Naive thymus-derived CD4-positive, alpha-beta T cell (primary cell): ENCODE data around the gene NUDT7. TPM values are rescaled to one million over a fixed set of nuclear protein-coding genes. Genes with fewer than 3 reads are reported as not detected.

Source experiments
- ATAC-seq: fragments of 150-1000 bp; cut with Tn5 transposase; 2 replicates; pipeline ENCODE4 v1.10.0; 2021; ENCODE audit warnings: mild to moderate bottlenecking, moderate library complexity
- CTCF ChIA-PET: fragments of 350-600 bp; sonication (Branson Sonifier 250); formaldehyde crosslinking; loops from one replicate; lab custom pipeline; 2021; ENCODE audit warnings: antibody characterized with exemption; lab: Charles Lee
- POLR2A ChIA-PET: fragments of 350-600 bp; sonication (Branson Sonifier 250); formaldehyde crosslinking; loops from one replicate; lab custom pipeline; 2021; ENCODE audit warnings: antibody characterized with exemption, inconsistent platforms; lab: Charles Lee
- DNase-seq, 9 donors: peaks; one replicate each; pipeline versions ENCODE4 v3.0.0 to v3.0.0-alpha.2; 2020 to 2022; ENCODE audit warnings: mixed read lengths in 1 of 9
- H3K27ac ChIP-seq: one replicate; pipeline ENCODE4 v1.7.0; 2013; ENCODE audit warnings: mild to moderate bottlenecking, low read depth, low read length, moderate library complexity
- H3K27me3 ChIP-seq, 2 donors: one replicate each; pipeline ENCODE4 v1.7.0; 2013; ENCODE audit warnings: low read length in 2 of 2, mild to moderate bottlenecking in 2 of 2, moderate library complexity in 2 of 2; ENCODE audit not compliant: control insufficient read depth in 2 of 2, insufficient read depth in 2 of 2
- H3K36me3 ChIP-seq, 3 experiments: 1 replicate in 2 of 3; 2 replicates in 1 of 3; pipeline ENCODE4 v1.7.0; 2013; ENCODE audit warnings: low read length in 3 of 3, mild to moderate bottlenecking in 3 of 3, moderate library complexity in 1 of 3; ENCODE audit not compliant: insufficient read depth in 3 of 3, control insufficient read depth in 2 of 3
- H3K4me1 ChIP-seq, 2 donors: one replicate each; pipeline ENCODE4 v1.7.0; 2013; ENCODE audit warnings: low read length in 2 of 2, mild to moderate bottlenecking in 2 of 2, moderate library complexity in 1 of 2; ENCODE audit not compliant: control insufficient read depth in 2 of 2, insufficient read depth in 2 of 2
- H3K4me3 ChIP-seq: 2 replicates; pipeline ENCODE4 v1.7.0; 2013; ENCODE audit warnings: mild to moderate bottlenecking, low read length
- H3K9me3 ChIP-seq, 3 experiments: 1 replicate in 2 of 3; 2 replicates in 1 of 3; pipeline ENCODE4 v1.7.0; 2013; ENCODE audit warnings: low read length in 3 of 3; ENCODE audit not compliant: control insufficient read depth in 2 of 3
- H3K27ac Mint-ChIP-seq, 9 donors: one replicate each; pipeline ENCODE4 v1.8.0; 2020 to 2022; ENCODE audit warnings: mixed read lengths in 9 of 9, mild to moderate bottlenecking in 8 of 9, moderate library complexity in 5 of 9, inconsistent platforms in 2 of 9
- H3K27me3 Mint-ChIP-seq, 5 donors: one replicate each; pipeline ENCODE4 v1.8.0; 2021 to 2022; ENCODE audit warnings: mixed read lengths in 5 of 5, mild to moderate bottlenecking in 1 of 5
- H3K36me3 Mint-ChIP-seq, 5 donors: one replicate each; pipeline ENCODE4 v1.8.0; 2020 to 2022; ENCODE audit warnings: mixed read lengths in 5 of 5, mild to moderate bottlenecking in 3 of 5, inconsistent platforms in 1 of 5
- H3K4me1 Mint-ChIP-seq, 7 donors: one replicate each; pipeline ENCODE4 v1.8.0; 2020 to 2022; ENCODE audit warnings: mixed read lengths in 7 of 7, mild to moderate bottlenecking in 3 of 7, inconsistent platforms in 1 of 7
- H3K4me3 Mint-ChIP-seq, 10 donors: one replicate each; pipeline ENCODE4 v1.8.0; 2020 to 2022; ENCODE audit warnings: mild to moderate bottlenecking in 10 of 10, mixed read lengths in 10 of 10, moderate library complexity in 6 of 10, inconsistent platforms in 2 of 10
- H3K9me3 Mint-ChIP-seq, 11 donors: one replicate each; pipeline ENCODE4 v1.8.0; 2020 to 2022; ENCODE audit warnings: mixed read lengths in 11 of 11, mild to moderate bottlenecking in 4 of 11, inconsistent platforms in 1 of 11, moderate library complexity in 1 of 11
- intact Hi-C, 2 donors: fragments of 100-400 bp; cut with micrococcal nuclease; formaldehyde crosslinking; loops; one replicate each; pipeline ENCODE4 v1.15.1; 2023
- polyA plus RNA-seq, 2 donors: library from polyadenylated mRNA; unstranded; fragments of 300-500 nt; fragmentation: Illumina TruSeq; gene quantifications; one replicate each; pipeline ENCODE4 v1.2.3, GENCODE V29; 2021
- total RNA-seq, 6 experiments: library from RNA in 5 of 6; stranded (reverse) in 5 of 6; gene quantifications; 1 replicate in 5 of 6; 2 replicates in 1 of 6; pipeline ENCODE4 v1.2.3 and lab custom pipeline; 2021 to 2026

Gene NUDT7
- total and polyA plus RNA-seq, 7 experiments from 2014 or later = 2.1 to 22.8 (median 10.0) TPM

- intact Hi-C loops = loop anchor here (5.0 kb wide), 2 partner anchors 104 to 206 kb away; no protein-coding TSS in a partner anchor
- CTCF ChIA-PET = interaction anchor here (0.7 kb wide), 1 partner anchor 97 kb away, joined by 3 read pairs; no protein-coding TSS in a partner anchor
- no peaks in the 10 kb centered on the region for H3K9me3 ChIP-seq
- H3K36me3 ChIP-seq = no peaks in the 10 kb centered on the region
- no peaks in the 10 kb centered on the region for H3K4me1 ChIP-seq
- ATAC-seq (no peak), DNase-seq (no peak)
- POLR2A ChIA-PET = no interaction called here
- Mint-ChIP-seq H3K27me3 (peaks cover 4 to 27% (median 23%) of the 10 kb centered on the region in 5 donors), H3K36me3 (no peaks in the 10 kb centered on the region), H3K4me1 (no peaks in the 10 kb centered on the region), H3K4me3 (no peak overlapping the region), H3K27ac (no peak overlapping the region), H3K9me3 (peaks cover 0 to 2% (median 0%) of the 10 kb centered on the region in 11 donors)
- no peaks in the 10 kb centered on the region for H3K27me3 ChIP-seq
- no peak overlapping the region for H3K27ac ChIP-seq
- no peak overlapping the region for H3K4me3 ChIP-seq
Measured at GRCh38 chr16:77781091-77781490, 58.8 kb downstream of the NUDT7 start.

- peaks cover 0 to 4% of the 10 kb centered on the region in 2 donors for H3K27me3 ChIP-seq
- no peaks in the 10 kb centered on the region for H3K4me1 ChIP-seq
- no peaks in the 10 kb centered on the region for H3K36me3 Mint-ChIP-seq
- H3K9me3 Mint-ChIP-seq = peaks cover 0 to 2% (median 0%) of the 10 kb centered on the region in 11 donors
- peaks cover 20 to 41% (median 37%) of the 10 kb centered on the region in 5 donors for H3K27me3 Mint-ChIP-seq
- no peaks in the 10 kb centered on the region for H3K36me3 ChIP-seq
- ChIA-PET POLR2A (no interaction called here), CTCF (no interaction called here)
- H3K4me3 ChIP-seq = no peak overlapping the region
- no peak overlapping the region for H3K27ac ChIP-seq
- H3K27ac Mint-ChIP-seq = no peak overlapping the region
- intact Hi-C loops = loop anchor here (5.0 kb wide), 2 partner anchors 105 to 205 kb away; no protein-coding TSS in a partner anchor
- ATAC-seq (no peak), DNase-seq (no peak)
- H3K9me3 ChIP-seq = no peaks in the 10 kb centered on the region
- no peak overlapping the region for H3K4me3 Mint-ChIP-seq
- no peaks in the 10 kb centered on the region for H3K4me1 Mint-ChIP-seq
Measured at GRCh38 chr16:77782694-77783093, 60.4 kb downstream of the NUDT7 start.

GRCh38 chr16:77784441-77785372 is 62.4 kb downstream of the NUDT7 start:
- no peaks in the 10 kb centered on the region for H3K36me3 ChIP-seq
- H3K36me3 Mint-ChIP-seq = no peaks in the 10 kb centered on the region
- CTCF ChIA-PET = no interaction called here
- no peak overlapping the region for H3K4me3 Mint-ChIP-seq
- no peak overlapping the region for H3K4me3 ChIP-seq
- POLR2A ChIA-PET = no interaction called here
- H3K27ac ChIP-seq = no peak overlapping the region
- no peak overlapping the region for H3K27ac Mint-ChIP-seq
- H3K4me1 Mint-ChIP-seq = peaks cover 0 to 11% (median 7%) of the 10 kb centered on the region in 7 donors
- H3K27me3 ChIP-seq = peaks cover 1 to 7% of the 10 kb centered on the region in 2 donors
- peaks cover 0 to 1% (median 0%) of the 10 kb centered on the region in 11 donors for H3K9me3 Mint-ChIP-seq
- intact Hi-C loops = loop anchor here (5.0 kb wide), 2 partner anchors 107 to 203 kb away; no protein-coding TSS in a partner anchor
- ATAC-seq = no peak
- no peak for DNase-seq
- H3K27me3 Mint-ChIP-seq = peaks cover 36 to 49% (median 45%) of the 10 kb centered on the region in 5 donors
- peaks cover 0 to 7% of the 10 kb centered on the region in 2 donors for H3K4me1 ChIP-seq
- H3K9me3 ChIP-seq = no peaks in the 10 kb centered on the region

- Histone ChIP-seq H3K9me3 (no peaks in the 10 kb centered on the region), H3K4me1 (peaks cover 0 to 7% of the 10 kb centered on the region in 2 donors), H3K27me3 (peaks cover 3 to 7% of the 10 kb centered on the region in 2 donors), H3K27ac (no peak overlapping the region), H3K4me3 (no peak overlapping the region), H3K36me3 (no peaks in the 10 kb centered on the region)
- Mint-ChIP-seq H3K4me1 (peaks cover 0 to 11% (median 9%) of the 10 kb centered on the region in 7 donors), H3K4me3 (no peak overlapping the region), H3K36me3 (no peaks in the 10 kb centered on the region), H3K27me3 (peaks cover 42 to 51% (median 46%) of the 10 kb centered on the region in 5 donors), H3K27ac (no peak overlapping the region), H3K9me3 (peaks cover 0 to 1% (median 0%) of the 10 kb centered on the region in 11 donors)
- ATAC-seq (no peak), DNase-seq (no peak)
- ChIA-PET CTCF (no interaction called here), POLR2A (no interaction called here)
- intact Hi-C loops = no loop called here
Measured at GRCh38 chr16:77785373-77785764, 63.1 kb downstream of the NUDT7 start.

GRCh38 chr16:77786186-77786847 is 64.0 kb downstream of the NUDT7 start:
- CTCF ChIA-PET = no interaction called here
- no peaks in the 10 kb centered on the region for H3K36me3 Mint-ChIP-seq

GRCh38 chr16:77787452-77787851 is 65.1 kb downstream of the NUDT7 start:
- H3K4me3 Mint-ChIP-seq = peak overlapping the region in 4 of 10 donors; percentile 24 to 80 (median 64)
- H3K9me3 Mint-ChIP-seq = peaks cover 0 to 1% (median 0%) of the 10 kb centered on the region in 11 donors
- peaks cover 0 to 11% (median 9%) of the 10 kb centered on the region in 7 donors for H3K4me1 Mint-ChIP-seq
- Histone ChIP-seq H3K4me3 (no peak overlapping the region), H3K9me3 (no peaks in the 10 kb centered on the region), H3K36me3 (no peaks in the 10 kb centered on the region), H3K4me1 (peaks cover 0 to 7% of the 10 kb centered on the region in 2 donors), H3K27ac (no peak overlapping the region), H3K27me3 (peaks cover 3 to 7% of the 10 kb centered on the region in 2 donors)
- ChIA-PET POLR2A (no interaction called here), CTCF (no interaction called here)
- intact Hi-C loops = no loop called here
- no peak overlapping the region for H3K27ac Mint-ChIP-seq
- no peaks in the 10 kb centered on the region for H3K36me3 Mint-ChIP-seq
- ATAC-seq (no peak), DNase-seq (no peak)
- H3K27me3 Mint-ChIP-seq = peaks cover 60 to 68% (median 63%) of the 10 kb centered on the region in 5 donors

More at GRCh38 chr16:77786186-77786847, 64.0 kb downstream of the NUDT7 start:
- no peak overlapping the region for H3K4me3 Mint-ChIP-seq
- H3K4me1 Mint-ChIP-seq = peaks cover 0 to 11% (median 9%) of the 10 kb centered on the region in 7 donors
- peaks cover 50 to 58% (median 53%) of the 10 kb centered on the region in 5 donors for H3K27me3 Mint-ChIP-seq
- no peak overlapping the region for H3K27ac ChIP-seq
- H3K27ac Mint-ChIP-seq = no peak overlapping the region
- H3K4me1 ChIP-seq = peaks cover 0 to 7% of the 10 kb centered on the region in 2 donors
- intact Hi-C loops = no loop called here
- POLR2A ChIA-PET = no interaction called here
- no peaks in the 10 kb centered on the region for H3K9me3 ChIP-seq
- no peaks in the 10 kb centered on the region for H3K36me3 ChIP-seq
- DNase-seq (no peak), ATAC-seq (no peak)
- no peak overlapping the region for H3K4me3 ChIP-seq
- peaks cover 0 to 1% (median 0%) of the 10 kb centered on the region in 11 donors for H3K9me3 Mint-ChIP-seq
- peaks cover 3 to 7% of the 10 kb centered on the region in 2 donors for H3K27me3 ChIP-seq
